OCI-LY1 (cell line): ENCODE data around the gene FBXW11.

Experiments
- EZH2 ChIP-seq: fragments of 200-600 bp; sonication (generic), shearing (Covaris generic); IDR thresholded peaks from 2 replicates; pipeline ENCODE4 v1.8.0; 2017; ENCODE audit warnings: borderline replicate concordance, mixed run types, mild to moderate bottlenecking, antibody characterized with exemption, low read length, moderate library complexity, mixed read lengths
- TF ChIP-seq, protein P1 (sequence below): fragments of 200-600 bp; sonication (generic), shearing (Covaris generic); IDR thresholded peaks from 2 replicates; pipeline ENCODE4 v1.5.1; 2017; ENCODE audit warnings: mild to moderate bottlenecking, antibody characterized with exemption, low read length, moderate library complexity, mixed read lengths

GRCh38 chr5:171851251-171851650 lies 155.2 kb downstream of the FBXW11 start:
- TF ChIP-seq, protein P1, sequence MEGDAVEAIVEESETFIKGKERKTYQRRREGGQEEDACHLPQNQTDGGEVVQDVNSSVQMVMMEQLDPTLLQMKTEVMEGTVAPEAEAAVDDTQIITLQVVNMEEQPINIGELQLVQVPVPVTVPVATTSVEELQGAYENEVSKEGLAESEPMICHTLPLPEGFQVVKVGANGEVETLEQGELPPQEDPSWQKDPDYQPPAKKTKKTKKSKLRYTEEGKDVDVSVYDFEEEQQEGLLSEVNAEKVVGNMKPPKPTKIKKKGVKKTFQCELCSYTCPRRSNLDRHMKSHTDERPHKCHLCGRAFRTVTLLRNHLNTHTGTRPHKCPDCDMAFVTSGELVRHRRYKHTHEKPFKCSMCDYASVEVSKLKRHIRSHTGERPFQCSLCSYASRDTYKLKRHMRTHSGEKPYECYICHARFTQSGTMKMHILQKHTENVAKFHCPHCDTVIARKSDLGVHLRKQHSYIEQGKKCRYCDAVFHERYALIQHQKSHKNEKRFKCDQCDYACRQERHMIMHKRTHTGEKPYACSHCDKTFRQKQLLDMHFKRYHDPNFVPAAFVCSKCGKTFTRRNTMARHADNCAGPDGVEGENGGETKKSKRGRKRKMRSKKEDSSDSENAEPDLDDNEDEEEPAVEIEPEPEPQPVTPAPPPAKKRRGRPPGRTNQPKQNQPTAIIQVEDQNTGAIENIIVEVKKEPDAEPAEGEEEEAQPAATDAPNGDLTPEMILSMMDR, result no peak
- no peak for TF ChIP-seq EZH2
